ENCODE measurements around the gene C17orf114.

DNA sequence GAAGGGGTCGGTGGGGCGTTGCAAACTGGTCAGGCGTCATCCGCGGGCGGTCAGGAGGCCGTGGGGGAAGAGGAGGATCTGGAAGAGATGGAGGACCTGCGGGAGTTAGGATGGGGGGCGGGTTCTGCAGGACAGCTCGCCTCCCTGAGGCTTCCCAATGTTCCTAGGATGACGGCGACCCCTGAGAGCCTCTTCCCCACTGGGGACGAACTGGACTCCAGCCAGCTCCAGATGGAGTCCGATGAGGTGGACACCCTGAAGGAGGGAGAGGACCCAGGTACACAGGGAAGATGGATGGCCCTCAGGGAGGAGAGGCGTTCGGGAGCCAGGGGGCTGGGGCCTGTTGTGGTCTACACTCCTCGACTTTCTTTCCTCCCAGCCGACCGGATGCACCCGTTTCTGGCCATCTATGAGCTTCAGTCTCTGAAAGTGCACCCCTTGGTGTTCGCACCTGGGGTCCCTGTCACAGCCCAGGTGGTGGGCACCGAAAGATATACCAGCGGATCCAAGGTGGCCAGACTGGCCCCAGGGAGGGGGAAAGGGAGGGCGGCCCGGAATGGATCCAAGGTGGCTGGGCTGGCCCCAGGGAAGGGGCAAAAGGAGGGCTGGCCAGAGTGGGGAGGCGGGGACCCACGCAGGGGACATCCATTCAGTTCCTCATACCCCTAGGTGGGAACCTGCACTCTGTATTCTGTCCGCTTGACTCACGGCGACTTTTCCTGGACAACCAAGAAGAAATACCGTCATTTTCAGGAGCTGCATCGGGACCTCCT is 5.7 kb upstream of the C17orf114 start:
- TF ChIP-seq, protein P1, sequence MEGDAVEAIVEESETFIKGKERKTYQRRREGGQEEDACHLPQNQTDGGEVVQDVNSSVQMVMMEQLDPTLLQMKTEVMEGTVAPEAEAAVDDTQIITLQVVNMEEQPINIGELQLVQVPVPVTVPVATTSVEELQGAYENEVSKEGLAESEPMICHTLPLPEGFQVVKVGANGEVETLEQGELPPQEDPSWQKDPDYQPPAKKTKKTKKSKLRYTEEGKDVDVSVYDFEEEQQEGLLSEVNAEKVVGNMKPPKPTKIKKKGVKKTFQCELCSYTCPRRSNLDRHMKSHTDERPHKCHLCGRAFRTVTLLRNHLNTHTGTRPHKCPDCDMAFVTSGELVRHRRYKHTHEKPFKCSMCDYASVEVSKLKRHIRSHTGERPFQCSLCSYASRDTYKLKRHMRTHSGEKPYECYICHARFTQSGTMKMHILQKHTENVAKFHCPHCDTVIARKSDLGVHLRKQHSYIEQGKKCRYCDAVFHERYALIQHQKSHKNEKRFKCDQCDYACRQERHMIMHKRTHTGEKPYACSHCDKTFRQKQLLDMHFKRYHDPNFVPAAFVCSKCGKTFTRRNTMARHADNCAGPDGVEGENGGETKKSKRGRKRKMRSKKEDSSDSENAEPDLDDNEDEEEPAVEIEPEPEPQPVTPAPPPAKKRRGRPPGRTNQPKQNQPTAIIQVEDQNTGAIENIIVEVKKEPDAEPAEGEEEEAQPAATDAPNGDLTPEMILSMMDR (IDR thresholded peaks at IDR 0.05), result no peak
- TF ChIP-seq POLR2A (IDR thresholded peaks at IDR 0.05) (no peak), EP300 (IDR thresholded peaks at IDR 0.05) (no peak), POLR2AphosphoS5 (IDR thresholded peaks at IDR 0.05) (no peak)

Measured in suprapubic skin (tissue), 4 donors.